Esophagus muscularis mucosa (tissue), 4 donors: ENCODE measurements around the gene WDFY2. TPM values are rescaled to one million over a fixed set of nuclear protein-coding genes. Genes with fewer than 3 reads are reported as not detected.

Experiments used
- DNase-seq: peaks from one replicate; pipeline ENCODE4 v3.0.0-alpha.2; 2017; ENCODE audit errors: extremely low spot score
- H3K27ac ChIP-seq, 4 donors: fragments of 200-600 bp; sonication (generic); replicated peaks in 1 of 4; 1 replicate in 3 of 4; 2 replicates in 1 of 4; pipeline ENCODE4 v1.5.1; 2016 to 2019; ENCODE audit warnings: mild to moderate bottlenecking in 1 of 4
- H3K27me3 ChIP-seq, 4 donors: fragments of 200-600 bp; sonication (generic); one replicate each; pipeline versions ENCODE4 v1.5.1 to v1.6.0; 2016 to 2019
- H3K36me3 ChIP-seq, 4 donors: fragments of 200-600 bp; sonication (generic); one replicate each; pipeline ENCODE4 v1.5.1; 2016 to 2019
- H3K4me1 ChIP-seq, 4 donors: fragments of 200-600 bp; sonication (generic); one replicate each; pipeline ENCODE4 v1.5.1; 2016 to 2019
- H3K4me3 ChIP-seq, 4 donors: fragments of 200-600 bp; sonication (generic); 1 replicate in 2 of 4; 2 replicates in 2 of 4; pipeline ENCODE4 v1.5.1; 2016 to 2019; ENCODE audit warnings: mild to moderate bottlenecking in 4 of 4, moderate library complexity in 1 of 4
- H3K9me3 ChIP-seq, 4 donors: fragments of 200-600 bp; sonication (generic); 1 replicate in 3 of 4; 2 replicates in 1 of 4; pipeline ENCODE4 v1.5.1; 2016 to 2019
- CTCF ChIP-seq, 3 experiments: fragments of 200-600 bp in 2 of 3; fragments of 450-650 bp in 1 of 3; sonication (generic) in 2 of 3; IDR thresholded peaks; one replicate each; pipeline ENCODE4 v1.5.1; 2017 to 2019; ENCODE audit warnings: antibody characterized with exemption in 3 of 3, mild to moderate bottlenecking in 2 of 3, moderate library complexity in 1 of 3
- EP300 ChIP-seq: sonication (generic); formaldehyde crosslinking; IDR thresholded peaks from one replicate; pipeline ENCODE4 v1.6.1; 2017; ENCODE audit warnings: antibody characterized with exemption
- POLR2A ChIP-seq: fragments of 450-650 bp; IDR thresholded peaks from one replicate; pipeline ENCODE4 v1.6.1; 2017; ENCODE audit warnings: antibody characterized with exemption, moderate library complexity, mild to moderate bottlenecking, low read depth
- POLR2AphosphoS5 ChIP-seq, 2 donors: sonication (generic); formaldehyde crosslinking; IDR thresholded peaks; one replicate each; pipeline ENCODE4 v1.6.1; 2017; ENCODE audit warnings: antibody characterized with exemption in 2 of 2
- WGBS: methylation state at CpG from one replicate; pipeline ENCODE4 v1.1.5; 2018; 5-methylcytosine and 5-hydroxymethylcytosine counted together
- intact Hi-C: fragments of 100-400 bp; cut with DNase I; formaldehyde crosslinking; loops from one replicate; pipeline ENCODE4 v1.15.1; 2023
- total RNA-seq, 4 donors: library from RNA; depleted of rRNA; stranded (reverse); fragments of >200 nt; gene quantifications; one replicate each; pipeline versions ENCODE4 v1.1.0 to v1.2.1, GENCODE V29; 2016

WDFY2 gene
- total RNA-seq, 4 donors from 2014 or later, result 4.7 to 8.7 (median 5.7) TPM

GRCh38 chr13:51556740-51557139, 27.5 kb upstream of the WDFY2 start:
- intact Hi-C loops, result no loop called here
- WGBS, result 81% methylated on average over 7 of the region's 7 CpGs

GRCh38 chr13:51557438-51557837, 26.8 kb upstream of the WDFY2 start:
- Histone ChIP-seq H3K4me3 (no peak overlapping the region), H3K27me3 (no peaks in the 10 kb centered on the region), H3K36me3 (no peaks in the 10 kb centered on the region), H3K4me1 (no peaks in the 10 kb centered on the region), H3K27ac (no peak overlapping the region), H3K9me3 (no peaks in the 10 kb centered on the region)
- WGBS, result 84% methylated on average over 3 of the region's 3 CpGs
- DNase-seq, result no peak
- TF ChIP-seq EP300, result no peak
- no peak for TF ChIP-seq POLR2A
- TF ChIP-seq CTCF (IDR thresholded peaks at IDR 0.05), result no peak
- TF ChIP-seq POLR2AphosphoS5 (IDR thresholded peaks at IDR 0.05), result no peak
- intact Hi-C loops, result no loop called here

More at GRCh38 chr13:51556740-51557139, 27.5 kb upstream of the WDFY2 start:
- H3K36me3 ChIP-seq, result no peaks in the 10 kb centered on the region
- no peaks in the 10 kb centered on the region for H3K9me3 ChIP-seq
- no peaks in the 10 kb centered on the region for H3K4me1 ChIP-seq
- no peak for DNase-seq
- H3K27me3 ChIP-seq, result no peaks in the 10 kb centered on the region
- no peak overlapping the region for H3K27ac ChIP-seq
- TF ChIP-seq POLR2A (no peak), POLR2AphosphoS5 (IDR thresholded peaks at IDR 0.05) (no peak), CTCF (IDR thresholded peaks at IDR 0.05) (no peak), EP300 (no peak)
- H3K4me3 ChIP-seq, result no peak overlapping the region

- WGBS, result 48% methylated on average over 10 of the region's 10 CpGs
- Histone ChIP-seq H3K4me3 (no peak overlapping the region), H3K4me1 (no peaks in the 10 kb centered on the region), H3K36me3 (no peaks in the 10 kb centered on the region), H3K9me3 (no peaks in the 10 kb centered on the region), H3K27me3 (no peaks in the 10 kb centered on the region), H3K27ac (no peak overlapping the region)
- no peak for DNase-seq
- TF ChIP-seq POLR2A (no peak), EP300 (no peak), CTCF (IDR thresholded peaks at IDR 0.05) (no peak), POLR2AphosphoS5 (IDR thresholded peaks at IDR 0.05) (no peak)
- intact Hi-C loops, result no loop called here
These were observed 26.2 kb upstream of the WDFY2 start for GRCh38 chr13:51557875-51558612.

- intact Hi-C loops, result no loop called here
- no peak overlapping the region for H3K4me3 ChIP-seq
- TF ChIP-seq EP300 (no peak), POLR2AphosphoS5 (IDR thresholded peaks at IDR 0.05) (no peak), CTCF (IDR thresholded peaks at IDR 0.05) (no peak), POLR2A (no peak)
- 33% methylated on average over 1 of the region's 1 CpG for WGBS
- H3K9me3 ChIP-seq, result no peaks in the 10 kb centered on the region
- no peak overlapping the region for H3K27ac ChIP-seq
- no peak for DNase-seq
- no peaks in the 10 kb centered on the region for H3K36me3 ChIP-seq
- H3K4me1 ChIP-seq, result no peaks in the 10 kb centered on the region
- no peaks in the 10 kb centered on the region for H3K27me3 ChIP-seq
These were observed 24.1 kb upstream of the WDFY2 start for GRCh38 chr13:51559946-51560735.
